HepG2 (cell line): ENCODE data around the gene COX4I1.

ENCODE experiments used
- CTCF ChIP-seq: sonication (generic); formaldehyde crosslinking; IDR thresholded peaks from 2 replicates; pipeline ENCODE4 v1.5.0; 2020; ENCODE audit warnings: mild to moderate bottlenecking, missing genetic modification reagents, moderate library complexity
- KLF15 ChIP-seq: sonication (generic); formaldehyde crosslinking; IDR thresholded peaks from 2 replicates; pipeline ENCODE4 v1.8.1; 2023; ENCODE audit warnings: borderline replicate concordance, mild to moderate bottlenecking, inconsistent platforms, missing genetic modification reagents, mixed read lengths
- STAT5B ChIP-seq: sonication (generic); formaldehyde crosslinking; IDR thresholded peaks from 2 replicates; pipeline ENCODE4 v1.4.0; 2020; ENCODE audit warnings: missing genetic modification reagents
- ZNF431 ChIP-seq: sonication (generic); formaldehyde crosslinking; IDR thresholded peaks from 2 replicates; pipeline ENCODE4 v1.9.0; 2022; ENCODE audit warnings: missing genetic modification reagents, low read depth, mild to moderate bottlenecking, borderline replicate concordance
- ZNF784 ChIP-seq: sonication (generic); formaldehyde crosslinking; IDR thresholded peaks from 2 replicates; pipeline ENCODE4 v1.5.1; 2020; ENCODE audit warnings: missing genetic modification reagents, mild to moderate bottlenecking, borderline replicate concordance

- TF ChIP-seq ZNF784 (no peak), CTCF (CRISPR knock-in tag) (no peak), ZNF431 (no peak), STAT5B (CRISPR knock-in tag) (no peak; the same call in 1 of the 2 replicates), KLF15 (CRISPR knock-in tag) (no peak)
Observed at GRCh38 chr16:85798283-85798776, 1.2 kb upstream of the COX4I1 start.
